Dermis microvascular lymphatic vessel endothelial cell (primary cell): ENCODE measurements around the gene EPS8L3. TPM values are rescaled to one million over a fixed set of nuclear protein-coding genes. Genes with fewer than 3 reads are reported as not detected.
A peak's percentile ranks its signal among the peaks of the same experiment; 100 is the strongest.
"Not testable (repeated sequence)": the region's sequence is repeated elsewhere in the genome, so short reads cannot be mapped to it uniquely, and the experiment has no call there.

Experiments used
- DNase-seq, 2 donors: peaks; one replicate each; pipeline versions ENCODE4 v3.0.0 to v3.0.0-alpha.2; 2010; ENCODE audit warnings: low read depth in 2 of 2
- total RNA-seq: library from RNA; depleted of rRNA; stranded (reverse); fragments of >200 nt; gene quantifications from 2 replicates; pipeline ENCODE4 v1.2.1, GENCODE V29; 2014

The EPS8L3 gene
- total RNA-seq, 1 donor from 2014 or later = not detected

DNA sequence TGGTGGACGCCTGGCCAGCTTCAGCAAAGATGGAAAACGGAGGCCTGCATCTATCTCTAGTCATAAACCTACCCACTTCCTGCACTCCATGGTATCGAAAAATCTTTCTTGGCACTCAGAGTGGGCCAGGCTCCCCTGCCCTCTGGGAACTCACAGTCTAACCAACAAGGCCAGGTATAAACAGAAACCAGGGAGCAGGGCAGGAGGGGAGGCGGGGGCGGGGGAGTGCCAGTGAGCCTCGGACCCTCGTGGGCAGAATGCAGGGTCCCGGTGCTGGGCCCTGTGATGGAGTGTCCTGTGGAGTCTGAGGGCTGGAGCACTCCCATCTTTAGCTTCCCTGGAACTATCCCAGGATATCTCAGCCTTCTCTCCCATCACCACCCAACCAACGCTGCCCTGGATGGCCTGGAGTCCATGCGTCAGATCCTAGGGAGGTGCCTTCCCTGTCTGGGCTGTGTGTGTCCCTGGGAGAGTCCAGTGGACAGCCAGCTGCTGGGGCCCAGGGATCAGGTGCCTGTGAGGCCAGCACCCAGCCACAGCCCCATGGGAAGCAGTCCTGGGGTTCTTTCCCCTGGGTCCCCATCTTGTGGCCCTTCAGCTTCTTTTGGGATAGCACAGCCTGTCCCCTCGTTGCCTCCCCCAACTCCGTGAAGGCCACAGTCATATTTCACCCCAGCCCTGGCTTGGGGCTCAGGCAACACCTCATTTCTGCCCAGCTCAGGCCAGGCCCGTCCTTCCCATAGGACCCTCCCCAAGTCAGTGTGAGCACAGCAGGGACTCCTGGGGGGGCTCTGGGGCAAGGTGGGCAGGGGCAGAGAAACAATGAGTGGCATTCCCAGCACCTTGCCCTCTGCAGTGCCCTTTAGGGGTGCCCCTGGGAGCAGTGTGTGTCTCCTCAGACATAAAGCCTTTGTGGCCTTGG, 1.1 kb upstream of the EPS8L3 start:
- no peak for DNase-seq

DNA sequence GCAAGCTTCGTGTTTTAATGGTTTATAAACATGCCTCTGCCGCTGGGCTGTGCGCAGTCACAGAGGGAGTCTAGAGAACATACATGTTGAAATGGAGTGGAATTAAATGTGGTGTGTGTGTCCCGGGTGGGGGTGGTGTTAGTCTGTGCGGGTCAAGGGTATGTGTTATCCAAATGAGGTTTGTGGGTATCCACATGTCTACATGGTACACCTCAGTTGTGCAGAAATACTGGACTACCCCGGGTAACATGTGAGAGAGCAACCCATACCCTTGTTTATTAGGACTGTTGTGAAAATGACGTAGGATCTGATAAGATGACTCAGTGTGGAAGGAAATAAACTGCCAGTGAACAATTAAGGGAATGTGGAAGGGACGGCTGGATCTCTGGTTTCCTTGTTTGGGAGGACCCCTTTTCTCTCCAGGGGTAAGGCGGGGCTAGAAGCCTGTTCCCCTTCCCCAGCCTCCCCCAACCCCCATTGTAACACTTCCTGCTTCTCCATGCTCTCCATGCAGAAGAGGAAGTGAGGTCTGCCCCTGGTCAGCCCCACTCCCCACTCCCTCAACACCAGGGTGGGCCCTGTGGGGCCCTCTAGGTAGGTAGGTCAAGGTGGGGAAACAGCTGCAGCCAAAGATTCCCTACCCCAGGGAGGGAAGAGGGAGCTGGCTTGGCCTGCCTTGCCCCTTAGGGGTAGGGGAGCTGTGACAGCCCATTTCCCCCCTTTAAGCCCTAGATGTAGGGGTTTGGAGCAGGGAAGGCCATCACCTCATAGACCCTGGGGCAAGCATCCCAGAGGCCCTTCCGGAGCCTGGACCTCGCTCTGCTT, 690 bp downstream of the EPS8L3 start:
- DNase-seq = peak; percentile 56 to 82

DNA sequence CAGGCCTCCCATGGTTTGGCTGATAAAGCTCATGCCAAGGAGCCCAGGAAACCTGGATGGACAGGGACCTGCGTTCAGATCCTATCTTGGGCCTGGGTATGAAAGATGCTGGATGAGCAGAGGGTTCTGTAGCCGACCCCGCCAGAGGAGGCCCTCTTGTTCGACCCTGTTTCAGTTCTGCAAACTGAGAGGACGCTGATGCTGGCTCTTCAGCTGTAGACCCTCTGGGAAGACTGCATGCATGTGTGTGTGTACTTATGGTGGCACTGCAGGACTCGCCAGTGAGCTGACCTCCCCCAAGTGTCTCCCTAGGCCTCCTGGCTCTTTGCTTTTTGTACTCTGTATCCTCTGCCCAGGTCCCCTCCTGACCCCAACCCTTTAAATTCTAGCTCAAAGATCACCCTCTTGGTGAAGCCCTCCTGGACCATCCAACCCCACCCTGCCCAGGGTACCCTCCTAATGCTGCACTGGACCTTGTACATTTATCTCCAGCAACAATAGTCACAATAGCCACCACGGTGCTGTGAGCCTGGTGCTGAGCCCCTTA, 1.6 kb downstream of the EPS8L3 start:
- DNase-seq = no peak

DNA sequence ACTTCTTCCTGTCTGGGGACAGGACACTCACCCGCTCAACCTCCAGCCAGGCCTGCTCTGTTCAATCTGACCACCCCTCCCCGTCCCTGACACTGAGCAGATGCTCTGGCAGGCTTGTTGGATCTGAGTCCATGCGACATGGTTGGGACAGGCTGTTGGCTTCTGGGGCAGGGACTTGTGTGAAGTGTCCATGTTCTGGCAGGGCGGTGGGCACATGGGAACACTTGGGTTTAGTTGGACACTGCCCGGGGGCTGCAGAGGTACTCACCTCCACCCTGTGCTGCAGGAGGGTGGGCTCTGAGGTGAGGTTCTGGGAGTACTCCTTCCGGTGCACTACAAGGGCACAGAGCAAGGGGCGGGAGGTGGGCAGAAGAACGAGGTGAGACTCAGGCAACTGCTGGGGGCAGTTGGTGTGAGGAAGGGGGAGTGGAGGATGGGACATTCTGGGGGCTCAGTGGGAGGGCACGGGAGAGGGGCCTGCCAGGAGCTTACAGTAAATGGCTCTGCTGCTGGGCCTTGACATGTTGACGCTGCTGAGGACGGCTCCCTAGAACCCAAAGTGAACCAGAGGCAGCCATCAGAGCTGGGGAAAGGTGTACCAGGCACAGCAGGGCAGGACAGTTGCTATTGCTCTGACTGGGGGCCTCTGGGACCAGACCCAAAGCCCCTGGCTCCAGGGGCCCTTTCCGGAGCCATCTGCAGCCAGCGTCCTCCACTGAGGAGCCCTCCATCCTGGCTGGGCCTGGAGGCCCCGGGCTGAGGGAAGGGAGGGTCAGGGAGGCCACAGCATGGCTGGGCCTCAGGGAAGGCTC, 2.3 kb downstream of the EPS8L3 start:
- DNase-seq = no peak

DNA sequence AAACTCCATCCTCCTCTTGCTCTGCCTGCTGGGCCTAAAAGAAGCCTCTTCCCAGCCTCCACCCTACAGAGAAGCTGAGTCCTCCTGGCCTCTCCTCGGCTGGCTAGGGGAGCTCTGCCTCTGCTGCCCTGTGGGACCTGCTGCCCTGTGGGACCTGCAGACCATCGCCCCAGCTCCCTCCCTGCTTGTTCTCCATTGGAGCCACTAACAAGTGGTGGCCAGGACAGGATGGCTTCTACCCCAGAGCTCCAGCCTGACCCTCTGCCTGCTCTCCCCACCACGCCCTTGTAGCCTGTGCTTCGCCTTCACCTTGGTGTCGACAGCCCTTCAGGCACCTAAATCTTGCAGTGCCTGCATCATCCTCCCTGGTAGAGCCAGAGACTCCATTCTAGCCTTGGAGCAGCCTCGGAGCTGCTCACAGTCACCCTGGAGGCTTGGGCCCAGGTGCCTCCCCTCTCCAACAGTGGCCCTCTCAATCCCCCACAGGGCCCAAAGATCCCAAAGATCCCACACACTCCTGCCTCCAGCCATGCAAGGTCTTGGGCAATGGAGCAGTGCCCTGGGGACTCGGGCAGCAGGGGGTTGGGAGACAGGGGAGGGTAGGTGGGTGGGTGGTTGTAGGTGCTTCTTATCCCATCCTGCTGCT, 3.0 kb downstream of the EPS8L3 start:
- DNase-seq = no peak

DNA sequence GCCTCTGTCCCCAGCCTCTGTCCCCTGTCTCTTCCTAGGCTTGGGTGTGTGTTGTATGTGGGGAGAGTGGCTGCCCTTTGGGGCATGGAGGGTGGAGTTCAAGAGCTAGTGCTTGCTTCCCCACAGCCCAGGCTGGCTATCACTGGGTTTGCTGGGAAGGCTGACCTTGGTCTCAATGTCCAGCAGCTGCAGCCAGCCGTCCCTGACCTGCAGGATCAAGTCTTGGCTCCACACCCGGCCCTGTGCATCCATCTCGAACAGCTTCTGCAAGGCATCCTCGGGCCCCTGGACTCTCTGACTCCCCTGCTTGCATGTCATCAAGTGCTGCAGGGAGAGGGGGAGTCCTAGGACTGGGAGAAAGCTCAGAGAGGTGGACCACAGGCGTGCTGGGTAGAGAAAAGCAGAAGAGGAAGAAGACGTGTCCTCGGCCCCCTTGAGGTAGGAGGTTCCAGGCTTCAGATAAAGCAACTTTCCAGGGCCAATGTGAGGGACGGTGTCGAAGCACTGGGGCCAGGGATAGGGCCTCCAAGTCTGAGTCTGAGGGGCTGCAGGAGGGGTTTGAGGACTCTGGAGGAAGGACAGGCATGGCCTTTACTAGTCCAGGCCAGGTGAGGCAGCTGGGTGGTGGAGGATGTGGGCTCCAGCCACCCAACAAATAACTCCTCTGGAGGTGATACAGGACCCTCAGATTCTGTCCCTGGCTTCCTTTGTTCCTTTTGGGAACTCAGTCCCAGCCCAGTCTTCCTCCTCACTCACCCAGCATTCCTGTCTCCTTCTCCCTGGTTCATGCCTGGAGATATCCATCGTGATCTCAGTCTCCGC, 4.0 kb downstream of the EPS8L3 start:
- DNase-seq = no peak

DNA sequence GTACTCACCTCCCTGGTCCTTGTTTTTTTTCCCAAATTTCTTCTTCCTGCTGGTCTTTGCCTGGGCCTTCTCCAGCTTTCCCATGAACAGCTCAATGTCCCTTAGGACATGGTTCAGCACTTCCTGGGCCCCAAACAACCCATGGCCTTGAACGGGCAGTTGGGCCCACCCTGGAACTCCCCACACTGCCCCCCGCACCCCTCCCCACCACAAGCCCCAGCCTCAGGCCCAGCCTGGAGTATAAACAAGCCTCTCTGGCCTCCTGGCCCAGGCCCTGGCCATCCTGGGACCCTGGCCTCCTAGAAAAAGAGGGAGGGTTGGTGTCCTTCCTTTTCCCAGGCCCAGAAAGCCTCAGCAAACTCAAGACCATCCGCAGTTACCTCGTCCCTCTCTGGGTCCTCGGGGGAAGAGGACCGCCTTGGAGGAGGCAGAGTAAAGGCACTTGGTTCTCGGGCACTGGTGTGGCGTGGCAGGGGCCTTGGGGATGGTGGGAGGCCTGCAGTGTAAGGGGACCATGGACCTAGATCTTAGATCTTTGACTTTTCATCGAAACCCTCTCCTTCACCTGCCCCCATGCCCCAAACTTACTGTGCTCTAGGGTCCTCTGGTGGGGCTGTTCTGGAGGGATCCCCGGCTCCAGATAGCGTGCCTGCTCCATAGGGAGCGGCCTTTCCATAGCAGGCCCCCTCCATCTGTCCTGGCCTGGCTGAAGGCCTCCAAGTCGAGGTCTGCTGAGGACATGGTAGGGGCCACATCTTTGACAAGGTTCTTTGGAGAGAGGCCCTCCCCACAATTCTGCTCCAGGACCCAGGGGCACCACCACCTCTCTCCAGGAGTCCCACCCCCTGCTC, 5.6 kb downstream of the EPS8L3 start:
- no peak for DNase-seq

DNA sequence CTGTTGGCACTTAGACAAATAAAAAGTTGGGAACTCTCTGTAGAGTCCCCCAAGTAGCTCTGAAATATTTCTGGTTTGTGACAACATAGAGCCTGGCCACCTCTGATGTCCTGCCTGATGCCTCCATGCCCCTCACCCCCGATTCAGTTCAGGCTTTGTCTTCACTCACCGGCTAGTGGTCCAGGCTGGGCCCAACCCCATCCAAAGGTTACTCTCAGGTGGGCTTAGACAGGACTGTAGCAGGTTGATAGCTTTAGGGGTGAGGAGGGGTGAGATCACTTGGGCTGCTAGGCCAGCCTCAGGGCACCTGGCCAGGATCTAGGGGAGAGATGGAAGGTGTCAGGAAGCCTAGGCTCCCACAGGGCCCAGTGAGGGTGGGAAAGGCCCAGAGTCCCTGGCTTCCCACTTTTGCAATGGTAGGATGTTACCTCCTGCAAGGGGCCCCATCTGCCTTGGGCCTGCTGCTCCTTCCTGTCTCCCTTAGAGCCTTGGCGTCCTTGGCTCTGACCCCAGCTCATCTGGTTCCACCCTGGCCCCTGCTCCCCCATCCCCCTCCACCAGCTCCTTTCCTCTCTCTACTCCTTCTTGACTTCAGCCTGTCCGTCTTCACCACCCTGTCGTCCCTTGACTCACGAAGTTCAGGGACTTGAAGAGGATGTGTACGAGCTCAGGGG, 6.7 kb downstream of the EPS8L3 start:
- no peak for DNase-seq

DNA sequence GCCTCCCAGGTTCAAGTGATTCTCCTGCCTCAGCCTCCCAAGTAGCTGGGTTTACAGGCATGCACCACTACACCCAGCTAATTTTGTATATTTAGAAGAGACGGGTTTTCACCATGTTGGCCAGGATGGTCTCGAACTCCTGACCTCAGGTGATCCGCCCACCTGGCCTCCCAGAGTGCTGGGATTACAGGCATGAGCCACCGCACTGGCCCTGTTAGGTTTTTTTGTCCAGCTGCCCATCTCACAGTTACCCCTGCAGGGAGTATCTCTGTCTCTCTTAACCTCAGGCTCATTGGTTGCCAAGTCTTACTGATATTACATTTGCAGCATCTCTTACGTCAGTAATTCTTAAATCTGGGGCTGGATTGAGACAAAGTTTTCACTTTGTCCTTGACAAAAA, 7.4 kb downstream of the EPS8L3 start:
- DNase-seq = not testable (repeated sequence)

DNA sequence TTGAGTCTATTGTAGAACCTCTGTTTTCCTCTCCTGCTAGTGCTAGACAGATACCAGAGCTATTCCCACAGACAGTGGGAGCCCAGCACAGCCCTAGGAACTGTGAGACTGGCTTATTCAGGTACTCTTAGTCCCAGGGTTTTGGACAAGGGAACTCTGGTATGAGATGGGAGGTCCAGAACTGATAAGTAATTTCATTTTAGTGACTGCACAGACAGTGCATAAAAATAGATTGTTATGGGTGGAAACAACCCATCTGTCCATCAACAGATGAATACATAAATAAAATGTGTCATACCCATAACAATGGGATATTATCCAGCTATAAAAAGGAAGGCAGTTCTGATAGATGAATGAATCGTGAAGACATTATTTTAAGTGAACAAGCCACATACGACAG, 9.0 kb downstream of the EPS8L3 start:
- DNase-seq = peak; percentile 35 to 74

DNA sequence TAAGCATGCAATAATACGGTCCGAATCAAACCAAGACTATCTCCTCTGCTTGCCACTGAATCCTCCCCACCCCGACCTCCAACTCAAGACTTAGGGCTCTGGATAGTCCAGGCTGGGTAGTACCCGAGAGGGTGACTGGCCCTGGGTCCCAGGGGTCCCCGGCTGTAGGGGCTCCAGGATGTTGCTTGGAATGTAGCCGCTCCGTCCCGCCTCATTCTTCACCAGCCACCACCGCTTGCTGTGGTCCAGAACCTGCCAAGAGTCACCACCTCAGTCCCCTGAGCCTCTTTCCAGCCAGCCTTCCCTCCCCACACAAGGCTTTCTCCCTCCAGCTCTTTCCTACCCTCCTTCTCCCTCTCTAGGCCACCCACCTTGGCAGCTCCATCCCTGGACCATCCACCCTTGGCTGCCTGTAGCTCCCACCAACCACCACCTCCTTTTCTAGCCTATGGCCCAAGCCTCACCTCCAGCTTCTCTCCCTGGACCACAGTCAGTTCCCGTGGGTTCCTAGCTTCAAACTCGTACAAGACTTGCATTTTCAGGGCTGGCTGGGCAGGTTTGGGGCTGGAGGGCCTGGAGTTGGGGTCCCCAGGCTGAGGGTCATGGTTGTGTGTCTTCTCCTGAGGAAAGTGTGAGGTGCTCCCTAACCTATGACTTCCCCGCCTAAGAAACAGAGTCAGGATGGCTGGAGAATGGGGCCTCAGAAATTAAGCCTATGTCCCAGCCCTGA, 12.0 kb downstream of the EPS8L3 start:
- DNase-seq = no peak

DNA sequence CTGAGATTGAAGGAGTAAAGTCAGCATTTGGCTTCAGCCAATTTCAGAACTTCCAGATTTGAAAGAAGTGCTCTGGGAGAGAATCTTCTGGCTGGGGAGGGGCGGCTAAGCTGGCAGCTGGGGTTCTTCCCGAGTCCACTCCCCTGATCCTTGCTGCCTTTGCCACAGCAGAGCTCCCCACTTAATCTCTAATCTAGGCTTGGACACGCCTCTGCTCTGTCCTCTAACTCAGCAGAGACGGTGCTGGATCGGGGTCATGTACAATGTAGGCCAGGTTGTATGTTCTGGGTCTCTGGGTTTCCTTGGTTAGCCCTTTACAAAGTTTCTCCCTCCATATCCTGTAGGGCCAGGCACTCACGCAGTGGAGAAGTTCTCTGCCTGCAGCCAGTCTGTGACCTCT, 12.8 kb downstream of the EPS8L3 start:
- no peak for DNase-seq

DNA sequence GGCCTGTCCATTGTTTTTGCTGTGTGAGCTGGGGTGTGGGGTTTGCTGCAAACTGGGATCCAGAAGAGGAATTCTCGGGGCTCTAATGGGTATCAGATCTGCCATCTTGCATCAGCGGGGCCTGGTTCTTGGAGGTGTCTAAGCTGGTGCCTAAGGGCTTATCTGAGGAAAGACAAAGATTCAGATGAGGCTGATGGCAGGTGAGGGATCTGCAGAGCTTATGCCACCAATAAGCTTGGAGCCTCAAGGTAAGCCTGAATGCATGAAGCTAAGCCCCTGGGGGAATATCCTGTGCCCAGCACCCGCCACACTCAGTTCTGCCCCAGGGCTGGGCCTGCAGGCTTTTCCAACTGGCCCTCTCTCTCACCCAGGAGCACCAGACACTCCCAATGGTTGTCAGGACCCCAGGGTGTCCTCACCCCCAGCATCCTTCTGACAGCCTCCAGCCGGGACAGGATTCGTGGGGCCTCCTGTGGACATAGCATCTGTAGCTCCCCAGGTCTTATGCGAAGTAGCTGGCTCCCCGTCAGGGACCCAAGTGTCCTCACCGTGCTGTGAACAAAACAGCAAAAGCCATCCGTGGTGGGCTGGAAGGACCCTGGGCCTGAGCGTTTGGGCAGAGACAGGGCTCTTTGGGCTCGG, 13.4 kb downstream of the EPS8L3 start:
- no peak for DNase-seq

DNA sequence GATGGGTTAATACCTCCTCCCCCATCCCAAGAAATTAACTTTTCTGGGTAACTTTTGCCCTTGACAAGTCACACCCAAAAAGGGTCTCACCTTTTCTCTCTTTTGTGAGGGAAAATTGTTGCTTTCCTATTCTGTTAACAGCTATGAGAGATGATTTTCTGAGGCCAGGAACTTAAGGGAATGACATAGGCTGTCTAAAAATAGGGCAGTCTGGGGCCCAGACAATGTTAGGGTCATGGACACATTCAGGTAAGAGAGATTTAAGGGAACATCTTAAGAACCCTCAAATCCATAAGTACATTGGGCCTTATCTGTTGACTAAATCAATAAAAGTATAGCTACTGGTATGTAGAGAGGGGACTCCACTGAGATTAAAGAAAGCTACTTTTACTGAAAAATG, 14.5 kb downstream of the EPS8L3 start:
- no peak for DNase-seq

DNA sequence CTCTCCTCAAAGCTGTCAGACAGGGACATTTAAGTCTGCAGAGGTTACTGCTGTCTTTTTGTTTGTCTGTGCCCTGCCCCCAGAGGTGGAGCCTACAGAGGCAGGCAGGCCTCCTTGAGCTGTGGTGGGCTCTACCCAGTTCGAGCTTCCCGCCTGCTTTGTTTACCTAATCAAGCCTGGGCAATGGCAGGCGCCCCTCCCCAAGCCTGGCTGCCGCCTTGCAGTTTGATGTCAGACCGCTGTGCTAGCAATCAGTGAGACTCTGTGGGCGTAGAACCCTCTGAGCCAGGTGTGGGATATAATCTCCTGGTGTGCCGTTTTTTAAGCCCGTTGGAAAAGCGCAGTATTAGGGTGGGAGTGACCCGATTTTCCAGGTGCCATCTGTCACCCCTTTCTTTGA, 15.4 kb downstream of the EPS8L3 start:
- DNase-seq = not testable (repeated sequence)

DNA sequence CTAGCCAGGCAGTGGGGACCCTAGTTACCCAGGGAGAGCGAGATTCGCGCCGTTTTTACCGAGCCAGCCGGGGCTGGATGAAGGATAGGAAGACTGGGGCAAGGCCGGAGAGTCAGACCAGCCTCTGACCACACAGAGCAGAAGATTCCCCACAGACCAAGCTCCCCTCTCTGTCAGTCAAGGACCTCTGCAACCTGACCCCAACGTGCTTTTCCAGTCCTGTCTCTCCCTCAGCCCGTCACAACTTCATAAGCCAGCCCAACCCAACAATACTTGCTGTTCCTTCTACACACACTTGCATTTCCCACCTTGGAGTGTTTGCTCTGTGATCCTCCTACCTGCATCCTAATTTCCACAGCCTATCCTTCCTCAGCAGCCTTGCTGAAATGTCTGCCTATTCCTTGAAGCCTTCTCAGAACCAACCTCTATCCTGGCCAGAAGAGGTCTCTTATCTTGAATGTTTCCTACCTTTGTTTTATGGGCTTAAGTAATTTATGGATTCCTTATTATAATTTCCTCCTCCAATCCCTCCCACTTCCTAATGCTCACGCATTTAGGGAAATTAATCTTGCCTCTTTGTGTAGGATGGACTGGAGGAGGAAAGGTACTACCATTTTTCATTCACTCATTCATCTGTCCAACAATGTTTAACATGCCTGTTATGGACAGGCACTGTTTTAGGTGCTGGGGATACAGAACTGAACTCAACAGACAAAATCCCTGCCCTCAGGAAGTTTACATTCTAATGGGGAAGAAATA, 22.9 kb downstream of the EPS8L3 start, which contains the start of gene GSTM3:
TSS of gene GSTM3 (minus strand) at position 424 of the 759 bp plus-strand sequence. CDS start 751 bp downstream, outside the sequence.
- no peak for DNase-seq
